ENCODE results near the gene TRIM58. TPM values are rescaled to one million over a fixed set of nuclear protein-coding genes. Genes with fewer than 3 reads are reported as not detected.

Gene TRIM58
- total and polyA plus RNA-seq, 8 donors, result under 0.01 to 2.0 (median 0.19) TPM; not detected in 3

GRCh38 chr1:247857985-247858619 is 1.1 kb downstream of the TRIM58 start:
- TF ChIP-seq EP300 (IDR thresholded peaks at IDR 0.05), result no peak
- TF ChIP-seq CTCF (IDR thresholded peaks at IDR 0.05), result no peak
- no peak for TF ChIP-seq POLR2AphosphoS5 (IDR thresholded peaks at IDR 0.05)
- TF ChIP-seq POLR2A (IDR thresholded peaks at IDR 0.05), result no peak
- peaks cover 0 to 47% (median 10%) of the 10 kb centered on the region in 3 donors for H3K27me3 ChIP-seq
- intact Hi-C loops (cut with DNase I; ENCODE audit: low total_unique reads), result no loop called here
- H3K27ac ChIP-seq, result peak overlapping the region in 1 of 5 donors; percentile 82
- peaks cover 0 to 14% (median 6%) of the 10 kb centered on the region in 4 donors for H3K9me3 ChIP-seq
- 40 to 44% (median 44%) methylated on average over 15 of the region's 15 CpGs for WGBS, 5 donors
- peaks cover 0 to 11% (median 0%) of the 10 kb centered on the region in 4 donors for H3K36me3 ChIP-seq
- DNase-seq, result no peak
- H3K4me3 ChIP-seq, result peak overlapping the region; percentile 31 to 80 (median 39)
- H3K4me1 ChIP-seq, result peaks cover 0 to 14% (median 8%) of the 10 kb centered on the region in 4 donors

- Histone ChIP-seq H3K27ac (no peak overlapping the region), H3K9me3 (peaks cover 0 to 6% (median 2%) of the 10 kb centered on the region in 4 donors), H3K4me3 (no peak overlapping the region), H3K36me3 (peaks cover 0 to 39% (median 0%) of the 10 kb centered on the region in 4 donors), H3K4me1 (peaks cover 0 to 5% (median 2%) of the 10 kb centered on the region in 4 donors), H3K27me3 (peaks cover 0 to 20% (median 2%) of the 10 kb centered on the region in 3 donors)
- intact Hi-C loops (cut with DNase I; ENCODE audit: low total_unique reads), result no loop called here
- DNase-seq, result no peak
- no peak for TF ChIP-seq POLR2A (IDR thresholded peaks at IDR 0.05)
- no peak for TF ChIP-seq EP300 (IDR thresholded peaks at IDR 0.05)
- TF ChIP-seq CTCF (IDR thresholded peaks at IDR 0.05), result no peak
- no peak for TF ChIP-seq POLR2AphosphoS5 (IDR thresholded peaks at IDR 0.05)
- 60 to 71% (median 66%) methylated on average over 4 of the region's 4 CpGs for WGBS, 5 donors
These were observed 5.8 kb downstream of the TRIM58 start for GRCh38 chr1:247862756-247863155.

- Histone ChIP-seq H3K9me3 (peaks cover 0 to 16% (median 0%) of the 10 kb centered on the region in 4 donors), H3K27ac (no peak overlapping the region), H3K4me1 (no peaks in the 10 kb centered on the region), H3K4me3 (no peak overlapping the region), H3K36me3 (peaks cover 0 to 58% (median 0%) of the 10 kb centered on the region in 4 donors), H3K27me3 (peaks cover 0 to 8% (median 0%) of the 10 kb centered on the region in 3 donors)
- 85 to 91% (median 89%) methylated on average over 17 of the region's 17 CpGs for WGBS, 5 donors
- TF ChIP-seq POLR2AphosphoS5 (IDR thresholded peaks at IDR 0.05) (no peak), EP300 (IDR thresholded peaks at IDR 0.05) (no peak), CTCF (IDR thresholded peaks at IDR 0.05) (no peak), POLR2A (IDR thresholded peaks at IDR 0.05) (no peak)
- intact Hi-C loops (cut with DNase I; ENCODE audit: low total_unique reads), result no loop called here
- no peak for DNase-seq
These were observed 7.7 kb downstream of the TRIM58 start for GRCh38 chr1:247864644-247865043.

GRCh38 chr1:247865416-247865815 is 8.4 kb downstream of the TRIM58 start:
- Histone ChIP-seq H3K36me3 (peaks cover 0 to 65% (median 0%) of the 10 kb centered on the region in 4 donors), H3K9me3 (peaks cover 0 to 24% (median 3%) of the 10 kb centered on the region in 4 donors), H3K27ac (no peak overlapping the region), H3K4me1 (no peaks in the 10 kb centered on the region), H3K27me3 (peaks cover 0 to 3% (median 0%) of the 10 kb centered on the region in 3 donors), H3K4me3 (no peak overlapping the region)
- WGBS, 5 donors, result 73 to 88% (median 75%) methylated on average over 6 of the region's 6 CpGs
- no peak for TF ChIP-seq EP300 (IDR thresholded peaks at IDR 0.05)
- TF ChIP-seq POLR2AphosphoS5 (IDR thresholded peaks at IDR 0.05), result no peak
- TF ChIP-seq POLR2A (IDR thresholded peaks at IDR 0.05), result no peak
- TF ChIP-seq CTCF (IDR thresholded peaks at IDR 0.05), result no peak
- intact Hi-C loops (cut with DNase I; ENCODE audit: low total_unique reads), result no loop called here
- DNase-seq, result no peak
